Measurements from ENCODE around the gene OR52I2.

The OR52I2 gene

GRCh38 chr11:4607781-4608666 lies 26.5 kb downstream of the OR52I2 start, which contains the start of gene TRIM68:
TRIM68 (minus strand) TSS chr11:4608231; CDS start chr11:4605504, 2,727 bp downstream.
- peak; percentile 97 for DNase-seq

GRCh38 chr11:4610258-4610935 lies 28.9 kb downstream of the OR52I2 start:
- DNase-seq = no peak

GRCh38 chr11:4611986-4612385 lies 30.4 kb downstream of the OR52I2 start:
- no peak for DNase-seq

GRCh38 chr11:4615856-4616444 lies 34.4 kb downstream of the OR52I2 start:
- DNase-seq = no peak

- no peak for DNase-seq
Measured at GRCh38 chr11:4619514-4619913, 38.0 kb downstream of the OR52I2 start.

GRCh38 chr11:4626207-4627099 lies 44.9 kb downstream of the OR52I2 start:
- peak; percentile 54 for DNase-seq

GRCh38 chr11:4636136-4636535 lies 54.6 kb downstream of the OR52I2 start:
- no peak for DNase-seq

GRCh38 chr11:4636962-4637661 lies 55.6 kb downstream of the OR52I2 start, which contains the start of gene OR51D1:
OR51D1 (plus strand) TSS chr11:4637477; CDS start chr11:4639791, 2,314 bp downstream.
- peak; percentile 62 for DNase-seq

GRCh38 chr11:4637662-4638047 lies 56.1 kb downstream of the OR52I2 start:
- DNase-seq = no peak

- no peak for DNase-seq
Measured at GRCh38 chr11:4639931-4640330, 58.4 kb downstream of the OR52I2 start.

- DNase-seq = no peak
Measured at GRCh38 chr11:4641501-4641900, 60.0 kb downstream of the OR52I2 start.

- no peak for DNase-seq
Measured at GRCh38 chr11:4642043-4642442, 60.5 kb downstream of the OR52I2 start.
